GM21717 (cell line): Measurements from ENCODE around the gene FARS2.

ENCODE experiments used
- ATAC-seq: cut with Tn5 transposase; IDR thresholded peaks from one replicate; pipeline ENCODE4 v1.9.1; 2021; ENCODE audit warnings: mild to moderate bottlenecking, moderate library complexity; ENCODE audit not compliant: unreplicated experiment

Gene FARS2

DNA sequence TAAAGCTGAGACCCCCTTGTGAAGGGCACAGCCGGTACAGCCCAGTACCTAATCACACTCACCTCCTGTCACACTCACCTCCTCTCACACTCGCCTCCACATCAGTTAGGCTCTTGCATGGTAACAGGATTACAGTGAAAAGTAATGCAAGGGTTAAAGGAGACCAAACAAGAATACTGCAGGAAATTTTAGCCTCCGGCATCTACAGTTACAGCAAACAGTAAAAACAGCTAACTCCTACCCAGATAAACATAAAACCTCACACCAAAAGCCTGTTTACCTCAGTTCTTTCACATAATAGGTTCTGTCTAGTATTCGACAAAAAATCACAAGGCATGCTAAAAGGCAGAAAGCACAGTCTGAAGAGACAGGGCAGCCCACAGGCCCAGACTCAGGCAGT is 55.6 kb downstream of the FARS2 start:
- ATAC-seq: no peak

DNA sequence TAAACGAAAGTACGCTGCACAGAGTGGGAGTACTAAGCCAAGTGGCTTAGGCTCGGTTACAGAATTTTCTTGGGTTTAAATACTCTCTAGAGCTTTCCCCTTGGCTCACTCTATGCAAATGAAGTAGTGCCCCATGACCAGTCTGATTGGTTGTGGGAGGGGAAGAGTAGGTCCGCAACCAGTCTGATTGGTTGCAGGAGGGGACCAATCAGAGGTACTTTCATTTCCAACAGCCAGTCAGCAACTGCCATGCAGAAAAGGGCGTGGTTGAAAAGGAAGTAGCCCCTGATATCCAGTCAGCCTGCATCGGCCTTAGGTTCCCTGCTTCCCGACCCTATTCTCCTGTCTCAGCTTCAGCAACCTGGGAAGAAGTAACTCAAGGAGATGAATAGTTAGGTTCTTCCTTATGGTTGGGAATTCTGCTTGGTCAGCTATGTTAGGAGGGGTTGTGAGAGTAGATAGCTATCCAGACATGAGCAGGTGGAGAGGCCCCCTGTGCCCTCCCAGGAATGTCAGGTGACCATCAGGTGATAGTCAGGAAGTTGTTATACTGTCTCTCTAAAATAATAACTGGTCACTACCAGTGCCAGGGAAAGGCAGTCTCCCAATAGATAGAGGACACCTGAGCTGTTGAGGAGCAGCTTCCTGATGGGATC is 57.4 kb downstream of the FARS2 start:
- no peak for ATAC-seq

DNA sequence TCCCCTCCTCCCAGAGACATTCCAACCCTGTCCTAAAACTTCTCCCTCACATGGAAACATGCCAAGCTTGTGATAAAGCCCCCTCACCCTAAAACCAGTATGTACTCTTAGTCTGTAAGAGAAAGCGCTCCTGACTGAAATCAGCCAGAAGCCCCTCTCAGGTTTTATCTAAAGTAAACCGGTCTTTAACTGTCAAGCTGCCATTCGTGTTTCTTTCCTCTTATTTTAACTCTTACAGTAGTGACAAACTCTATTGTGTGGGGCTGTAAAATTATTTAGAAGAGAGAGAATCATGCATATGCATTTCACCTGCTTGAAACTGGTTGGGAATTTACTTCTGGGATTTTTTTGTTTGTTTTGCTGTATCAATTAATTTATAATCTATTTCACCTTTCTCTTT is 62.7 kb downstream of the FARS2 start:
- ATAC-seq: no peak

DNA sequence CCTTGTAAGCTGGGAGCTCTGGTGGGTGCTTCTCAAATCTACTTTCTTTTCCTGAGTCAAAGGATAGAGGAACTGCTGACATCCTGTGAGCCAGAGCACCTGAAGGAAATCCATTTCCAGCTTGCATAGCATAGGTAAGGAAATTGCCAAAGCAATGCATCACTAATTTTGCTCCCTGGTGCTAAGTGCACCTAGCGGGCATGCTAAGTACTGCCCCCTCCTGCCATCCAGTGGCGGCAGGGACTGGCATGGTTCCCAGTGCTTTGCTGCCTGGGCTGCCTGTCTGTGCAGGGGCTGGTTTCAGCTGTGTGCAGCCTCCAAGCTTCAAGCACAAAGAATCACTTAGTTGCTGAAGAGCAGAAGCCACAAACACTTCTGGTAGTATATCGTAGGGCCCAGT is 63.9 kb downstream of the FARS2 start:
- ATAC-seq: no peak

DNA sequence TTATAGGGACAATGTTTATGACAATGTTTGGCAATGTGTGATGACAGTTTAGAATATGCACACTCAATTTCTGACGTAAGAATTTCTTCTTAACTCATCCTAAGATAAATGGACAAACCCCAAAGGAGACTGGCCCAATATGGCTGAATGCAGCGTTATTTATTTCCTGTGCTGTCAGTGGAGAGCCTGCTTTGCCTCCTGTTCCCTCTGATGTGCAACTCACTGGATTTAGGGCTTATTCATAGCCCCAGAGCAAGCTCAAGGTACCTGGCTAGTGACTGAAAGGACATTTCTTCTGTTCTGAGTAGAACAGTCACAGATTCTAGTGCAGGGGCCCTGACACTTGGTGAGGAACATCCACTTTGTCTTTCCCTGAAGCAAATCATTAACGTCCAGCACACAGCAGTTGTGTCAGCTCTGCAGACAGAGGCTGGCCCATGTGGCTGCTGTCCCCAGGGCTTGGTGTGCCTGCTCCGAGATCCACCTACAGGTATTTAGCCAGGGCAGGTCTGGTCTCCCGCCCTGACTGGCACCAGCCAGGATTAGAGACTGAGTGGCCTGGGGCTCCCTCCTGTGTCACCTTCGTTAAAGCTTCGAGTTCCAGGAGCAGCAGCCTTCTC is 64.8 kb downstream of the FARS2 start:
- no peak for ATAC-seq

DNA sequence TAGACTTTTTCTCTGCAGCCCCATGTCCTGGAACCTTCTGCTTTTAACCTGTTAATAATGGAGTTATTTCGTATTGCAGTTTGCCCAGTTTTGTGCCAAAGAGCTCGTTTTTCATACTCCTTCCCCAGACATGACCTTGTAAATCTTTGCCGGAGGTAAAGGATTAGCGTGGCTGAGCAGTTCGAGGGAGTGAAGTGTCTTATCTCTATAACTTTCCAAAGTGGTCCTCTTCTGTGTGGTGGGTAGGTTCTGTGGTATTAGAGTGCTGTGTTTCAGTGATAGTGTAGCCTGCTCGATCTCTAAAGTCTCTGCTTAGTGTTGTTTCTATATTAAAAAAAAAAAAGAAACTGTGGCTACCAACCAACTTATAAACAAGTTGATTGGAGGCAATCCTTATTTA is 67.5 kb downstream of the FARS2 start:
- ATAC-seq: no peak

DNA sequence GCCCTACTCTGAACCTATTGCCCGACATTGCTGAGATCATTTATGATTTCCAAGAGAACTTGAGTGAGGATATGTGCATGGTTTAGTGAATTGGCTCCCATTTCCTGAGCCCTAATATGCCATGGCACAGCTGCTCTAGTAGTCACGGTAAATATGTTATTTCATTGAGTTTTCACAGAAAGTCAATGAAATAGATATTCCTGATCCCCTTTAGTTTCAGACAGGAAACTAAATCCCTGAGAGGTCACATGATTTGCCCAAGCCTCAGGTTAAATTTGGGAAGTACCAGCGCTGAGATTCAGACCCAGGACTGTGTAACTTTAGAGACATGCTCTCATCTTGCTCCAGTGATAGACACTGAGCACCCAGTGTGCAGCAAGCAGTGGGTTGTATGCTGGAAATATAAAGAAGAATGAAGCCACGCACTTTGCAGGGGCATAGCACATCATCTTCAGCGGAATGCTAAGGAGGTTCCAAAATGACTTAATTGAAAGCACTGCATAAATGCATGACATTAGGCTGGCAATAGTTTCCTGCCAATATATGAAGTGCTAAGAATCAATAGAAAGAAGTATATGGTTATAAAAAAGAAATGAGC is 70.6 kb downstream of the FARS2 start:
- ATAC-seq: no peak

DNA sequence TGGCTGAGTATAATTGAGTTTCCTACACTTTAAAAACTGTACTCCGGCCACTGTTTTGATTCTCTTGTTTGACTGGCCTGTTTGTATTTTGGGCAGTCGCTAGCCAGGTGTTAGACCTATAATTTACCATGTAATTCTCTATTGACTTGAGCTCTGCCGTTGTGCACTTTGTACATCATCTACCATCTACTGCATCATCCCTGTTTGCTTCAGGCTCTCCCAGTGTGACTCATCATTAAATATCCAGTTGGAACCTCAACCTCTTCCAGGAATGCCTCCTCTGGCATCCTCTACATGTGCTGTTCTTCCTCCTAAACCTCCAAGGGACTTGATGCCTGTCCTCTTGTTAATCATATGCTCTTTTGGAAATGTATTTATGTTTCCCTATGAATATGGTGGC is 72.3 kb downstream of the FARS2 start:
- no peak for ATAC-seq

DNA sequence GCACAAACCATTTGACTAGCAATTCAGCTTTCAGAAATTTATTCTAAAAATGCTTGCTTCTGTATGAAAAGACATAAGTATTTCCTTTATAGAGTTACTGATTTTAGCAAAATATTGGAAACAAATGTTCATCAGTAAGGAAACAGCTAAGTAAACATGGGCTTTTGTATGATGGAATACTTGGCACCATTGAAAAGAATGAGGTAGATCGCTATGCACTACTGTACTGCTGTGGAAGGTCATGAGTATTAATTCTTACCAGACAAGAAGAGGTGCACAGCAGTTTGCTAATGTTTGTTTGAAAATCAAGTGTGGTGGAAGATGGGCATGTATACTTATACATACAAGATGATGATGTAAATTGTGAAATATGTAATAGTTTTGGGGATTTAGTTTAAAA is 73.0 kb downstream of the FARS2 start:
- no peak for ATAC-seq

DNA sequence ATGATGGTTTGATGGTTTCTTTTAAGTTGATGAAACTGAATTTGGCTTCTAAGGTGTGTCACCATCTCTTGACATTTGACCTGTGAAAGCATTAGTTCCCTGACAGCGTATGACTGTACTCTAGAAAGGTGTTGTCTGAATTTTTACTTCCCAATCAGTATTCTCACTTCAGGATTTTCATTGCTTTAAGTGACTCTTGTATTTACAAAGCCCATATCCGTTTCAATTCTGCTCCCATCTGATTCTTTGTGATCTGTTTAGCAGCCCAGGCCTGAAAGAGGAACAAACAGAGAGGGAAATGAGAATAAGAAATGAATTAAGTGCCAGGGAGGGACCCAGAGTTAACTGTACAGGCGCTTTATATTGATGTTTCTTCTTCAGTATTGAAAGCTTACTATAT is 73.7 kb downstream of the FARS2 start:
- ATAC-seq: no peak

DNA sequence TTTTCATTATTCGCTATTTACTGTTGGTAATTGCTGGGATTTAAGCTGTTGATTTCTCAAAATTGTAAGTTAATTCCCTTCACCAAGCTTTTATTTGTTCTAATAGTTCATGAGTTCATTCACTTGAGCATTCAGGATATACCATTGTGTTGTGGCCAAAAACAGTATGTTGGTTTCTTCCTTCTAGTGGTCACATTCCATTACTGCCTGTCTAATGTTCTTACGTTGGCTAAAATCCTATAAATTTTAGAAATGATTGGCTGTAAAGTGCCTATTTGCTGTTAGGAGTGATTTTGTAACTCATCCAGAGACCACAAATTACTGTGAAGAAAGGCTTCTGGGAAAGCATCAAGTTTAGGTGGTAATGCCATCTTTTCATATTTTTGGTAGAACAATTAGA is 76.3 kb downstream of the FARS2 start:
- no peak for ATAC-seq

DNA sequence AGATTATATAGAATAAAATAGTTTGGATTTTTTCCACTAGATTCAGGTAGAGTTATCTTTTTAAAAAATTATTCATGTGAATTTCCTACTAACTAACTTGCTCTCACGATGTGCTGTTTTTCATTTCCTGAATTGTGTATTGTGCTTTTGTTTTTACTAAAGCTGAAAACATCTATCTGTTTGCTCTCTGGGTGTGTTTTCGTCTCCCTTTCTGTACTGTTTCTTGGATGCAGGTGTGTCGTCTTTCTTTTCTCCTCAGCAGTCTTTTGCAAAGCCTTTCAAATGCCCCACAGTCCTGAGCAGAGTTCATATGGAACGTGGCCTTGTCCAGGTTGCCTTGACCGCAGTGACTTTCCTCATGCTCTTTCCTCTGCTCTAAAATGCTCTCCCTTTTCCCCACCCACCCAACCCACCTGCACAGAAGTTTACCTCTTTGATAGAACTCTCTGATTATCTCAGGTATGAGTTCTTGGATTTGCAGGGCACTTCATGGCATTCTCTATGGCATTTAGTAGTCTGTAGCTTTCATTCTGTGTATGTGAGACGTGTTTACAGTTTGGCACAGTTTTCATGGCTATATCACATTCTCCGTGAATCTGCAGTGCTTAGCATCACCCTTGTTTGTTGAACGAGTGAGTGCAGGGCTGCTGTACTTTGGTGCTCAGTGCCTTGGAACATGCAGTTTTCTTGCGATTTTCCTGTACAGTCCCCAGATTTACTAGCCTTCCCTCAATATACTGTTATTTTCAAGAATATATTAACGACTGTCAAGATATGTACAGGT is 77.1 kb downstream of the FARS2 start:
- peak; percentile 49 for ATAC-seq

DNA sequence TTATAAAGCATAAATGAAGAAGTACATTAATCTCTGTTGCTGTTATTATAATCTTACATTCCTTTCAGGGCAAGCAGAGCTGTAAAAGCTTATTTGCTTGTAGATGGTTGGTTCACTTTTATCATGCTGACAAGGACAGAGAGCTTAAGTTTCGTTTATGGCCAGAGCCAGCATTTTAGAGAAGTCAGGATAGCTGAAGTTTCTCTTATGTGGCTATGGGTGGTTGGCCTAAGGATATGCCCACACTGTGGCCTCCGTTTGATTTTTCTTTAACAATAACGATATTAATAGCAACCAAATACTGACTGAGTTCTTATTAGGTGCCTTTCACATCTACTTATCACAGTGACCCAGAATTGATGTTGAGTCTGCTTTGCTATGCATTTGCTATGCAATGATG is 78.5 kb downstream of the FARS2 start:
- ATAC-seq: no peak

DNA sequence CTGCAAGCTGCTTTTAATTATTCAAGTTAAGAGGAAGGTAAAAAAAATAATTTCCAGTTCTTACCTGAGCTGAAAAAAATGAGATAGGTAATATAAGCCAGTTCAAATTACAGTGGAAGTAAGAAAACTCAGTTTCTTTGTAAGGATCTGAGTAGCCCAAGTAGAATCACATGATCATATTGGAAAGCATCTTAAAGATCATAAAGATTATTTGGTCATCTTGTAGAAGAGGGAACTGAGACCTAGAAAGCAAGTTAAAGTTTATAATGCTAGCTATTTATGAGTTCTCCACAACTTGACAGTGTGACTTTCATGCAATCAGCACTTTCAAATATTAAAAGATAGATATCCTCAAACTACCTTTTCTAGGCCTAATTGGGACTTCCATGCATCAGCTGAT is 80.5 kb downstream of the FARS2 start:
- no peak for ATAC-seq

DNA sequence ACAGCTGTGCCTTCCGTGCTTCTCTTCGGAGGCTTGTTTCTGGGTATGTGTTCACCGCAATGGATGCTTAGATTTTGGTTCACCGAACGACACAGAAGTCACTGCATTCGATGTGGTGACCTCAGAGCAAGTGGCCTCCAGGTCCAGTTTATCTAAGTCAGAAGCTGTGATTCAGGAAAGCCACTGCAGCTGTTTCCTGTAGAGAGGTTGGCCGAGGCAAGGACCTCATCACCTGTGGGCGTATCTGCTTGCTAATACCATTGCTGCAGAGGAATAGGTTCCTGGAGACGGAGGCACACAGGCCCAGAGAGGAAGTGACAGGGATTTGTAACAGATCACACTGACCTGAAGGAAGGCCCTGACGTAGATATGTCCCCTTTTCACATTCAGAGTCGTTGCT is 82.7 kb downstream of the FARS2 start:
- no peak for ATAC-seq

DNA sequence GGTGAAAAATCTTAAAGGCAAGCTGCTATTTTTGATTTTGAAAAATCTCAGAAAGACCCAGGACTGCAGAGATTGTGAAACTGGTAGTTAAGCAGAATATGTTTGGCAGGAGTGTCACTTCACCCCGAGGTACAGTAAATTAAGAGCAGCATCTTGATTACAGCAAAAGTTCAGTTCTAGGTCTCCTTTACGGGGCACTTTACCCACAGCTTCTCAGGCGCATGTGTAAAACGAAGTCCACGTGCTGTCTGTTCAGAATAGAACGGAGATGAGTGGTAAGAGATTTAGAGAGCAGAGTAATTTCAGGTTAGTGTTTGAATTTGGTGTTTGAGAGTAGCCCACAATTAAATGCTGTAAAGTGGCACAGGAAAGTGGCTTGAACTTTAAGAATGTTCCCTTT is 84.0 kb downstream of the FARS2 start:
- no peak for ATAC-seq

DNA sequence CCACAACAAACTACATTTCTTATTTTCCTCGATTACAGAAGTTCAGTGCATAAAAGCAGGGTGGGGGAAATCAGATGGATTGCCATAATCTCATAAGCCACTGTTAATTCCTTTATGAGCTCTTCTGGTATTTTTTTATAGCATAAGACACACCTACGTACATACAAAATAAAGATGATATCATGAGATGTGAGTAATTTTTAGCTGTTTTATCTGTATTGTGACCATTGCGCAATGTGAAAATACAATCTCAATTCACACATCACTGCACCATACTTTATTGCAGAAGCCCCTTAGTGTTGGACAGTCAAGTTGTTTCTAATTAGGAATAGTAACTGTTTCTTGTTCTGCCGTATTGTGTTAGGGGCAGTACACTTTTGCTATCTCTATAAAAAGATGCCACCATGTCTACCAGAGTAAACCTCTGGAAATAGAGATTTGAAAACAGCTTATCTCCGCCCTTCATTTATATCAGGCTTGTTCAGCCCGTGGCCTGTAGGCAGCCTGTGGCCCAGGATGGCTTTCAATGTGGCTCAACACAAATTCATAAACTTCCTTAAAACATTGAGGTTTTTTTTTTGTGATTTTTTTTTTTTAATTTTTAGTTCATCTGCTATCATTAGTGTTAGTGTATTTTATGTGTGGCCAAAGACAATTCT is 90.4 kb downstream of the FARS2 start:
- no peak for ATAC-seq

DNA sequence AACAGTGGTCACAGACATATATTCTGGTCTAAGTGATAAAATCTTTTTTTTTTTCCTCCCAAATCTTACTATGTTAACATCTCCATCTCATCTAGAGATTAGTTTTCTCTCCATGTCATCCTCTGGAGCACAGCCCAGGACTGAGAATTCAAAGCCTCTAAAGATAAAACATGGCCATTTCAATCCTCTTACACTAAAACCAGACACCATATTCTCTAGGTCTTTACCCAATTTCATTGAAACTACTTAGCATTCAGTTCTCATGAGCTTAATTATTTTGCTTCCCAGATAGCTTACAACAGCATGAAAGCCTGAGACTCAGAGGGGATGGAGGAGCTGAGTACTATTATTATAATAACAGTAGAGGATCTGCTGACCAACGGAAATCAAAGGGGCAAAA is 92.7 kb downstream of the FARS2 start:
- no peak for ATAC-seq

DNA sequence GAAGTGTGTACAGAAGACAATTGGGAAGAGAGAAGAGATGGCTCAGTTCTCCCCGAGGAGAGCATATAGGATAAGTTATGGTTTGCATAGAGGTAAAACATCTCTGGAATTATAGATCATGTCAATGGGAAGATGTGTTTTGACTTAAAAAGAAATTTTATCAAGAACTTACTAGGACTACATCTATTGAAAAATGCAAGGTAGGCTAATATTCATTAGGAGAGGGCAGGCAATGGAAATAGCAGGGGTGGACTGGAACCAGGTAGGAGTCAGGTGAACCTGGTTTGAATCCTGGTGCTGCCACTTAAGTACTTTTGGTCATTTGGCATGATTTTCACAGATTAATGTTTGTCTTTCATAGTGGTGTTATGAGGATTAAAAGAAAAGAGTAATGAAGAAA is 96.2 kb downstream of the FARS2 start:
- ATAC-seq: no peak

DNA sequence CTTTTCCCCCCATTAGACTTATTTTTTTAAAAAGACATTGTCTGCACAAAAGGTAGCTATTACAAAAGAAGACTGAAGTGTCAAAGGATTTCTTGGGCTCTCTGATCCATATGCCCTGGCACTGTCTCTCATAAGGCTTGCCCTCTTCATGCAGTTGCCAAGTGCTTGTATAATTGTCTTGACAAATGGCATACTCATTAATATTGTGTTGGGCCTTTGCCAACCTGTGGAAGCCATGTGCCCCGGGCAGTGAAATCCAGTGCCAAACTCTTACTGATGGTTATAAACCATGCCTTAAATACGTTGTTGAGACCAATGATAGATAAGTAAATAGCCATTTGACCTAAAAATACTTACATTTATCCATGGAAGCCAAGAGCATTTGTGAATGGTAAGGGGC is 98.1 kb downstream of the FARS2 start:
- ATAC-seq: no peak

DNA sequence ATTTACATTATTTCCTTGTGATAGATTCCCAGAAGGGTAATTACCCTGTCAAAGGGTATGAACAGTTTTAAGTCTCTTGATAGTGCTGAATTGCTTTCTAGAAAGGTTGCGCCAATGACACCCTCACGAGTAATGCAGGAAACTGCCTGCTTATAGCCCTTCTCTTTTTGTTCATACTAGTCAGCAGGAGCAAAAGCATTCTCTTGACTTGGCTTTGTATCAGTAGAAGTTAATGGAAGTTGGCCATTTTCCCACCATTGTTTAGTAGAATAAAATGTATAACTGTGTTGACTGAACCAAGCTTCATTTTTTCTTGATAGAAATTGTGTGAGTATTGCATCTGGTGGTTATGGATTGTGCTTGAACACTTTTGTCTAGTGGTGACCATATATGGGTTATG is 100.1 kb downstream of the FARS2 start:
- ATAC-seq: no peak
